ENCODE measurements around the gene GNB1.

GRCh38 chr1:1815606-1816281 lies 75.1 kb downstream of the GNB1 start:
- TF ChIP-seq, protein P1, sequence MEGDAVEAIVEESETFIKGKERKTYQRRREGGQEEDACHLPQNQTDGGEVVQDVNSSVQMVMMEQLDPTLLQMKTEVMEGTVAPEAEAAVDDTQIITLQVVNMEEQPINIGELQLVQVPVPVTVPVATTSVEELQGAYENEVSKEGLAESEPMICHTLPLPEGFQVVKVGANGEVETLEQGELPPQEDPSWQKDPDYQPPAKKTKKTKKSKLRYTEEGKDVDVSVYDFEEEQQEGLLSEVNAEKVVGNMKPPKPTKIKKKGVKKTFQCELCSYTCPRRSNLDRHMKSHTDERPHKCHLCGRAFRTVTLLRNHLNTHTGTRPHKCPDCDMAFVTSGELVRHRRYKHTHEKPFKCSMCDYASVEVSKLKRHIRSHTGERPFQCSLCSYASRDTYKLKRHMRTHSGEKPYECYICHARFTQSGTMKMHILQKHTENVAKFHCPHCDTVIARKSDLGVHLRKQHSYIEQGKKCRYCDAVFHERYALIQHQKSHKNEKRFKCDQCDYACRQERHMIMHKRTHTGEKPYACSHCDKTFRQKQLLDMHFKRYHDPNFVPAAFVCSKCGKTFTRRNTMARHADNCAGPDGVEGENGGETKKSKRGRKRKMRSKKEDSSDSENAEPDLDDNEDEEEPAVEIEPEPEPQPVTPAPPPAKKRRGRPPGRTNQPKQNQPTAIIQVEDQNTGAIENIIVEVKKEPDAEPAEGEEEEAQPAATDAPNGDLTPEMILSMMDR (IDR thresholded peaks at IDR 0.05) = no peak
- TF ChIP-seq POLR2AphosphoS5 (IDR thresholded peaks at IDR 0.05; ENCODE audit: insufficient read depth in 1 of 2, low read depth in 1 of 2) = no peak

Measured in vagina (tissue), 2 donors.